ENCODE measurements around the gene CAB39L. TPM values are rescaled to one million over a fixed set of nuclear protein-coding genes. Genes with fewer than 3 reads are reported as not detected.
A peak's percentile ranks its signal among the peaks of the same experiment; 100 is the strongest.

The CAB39L gene
- total and polyA plus RNA-seq, 2 experiments from 2014 or later = 6.1 to 7.3 TPM

DNA sequence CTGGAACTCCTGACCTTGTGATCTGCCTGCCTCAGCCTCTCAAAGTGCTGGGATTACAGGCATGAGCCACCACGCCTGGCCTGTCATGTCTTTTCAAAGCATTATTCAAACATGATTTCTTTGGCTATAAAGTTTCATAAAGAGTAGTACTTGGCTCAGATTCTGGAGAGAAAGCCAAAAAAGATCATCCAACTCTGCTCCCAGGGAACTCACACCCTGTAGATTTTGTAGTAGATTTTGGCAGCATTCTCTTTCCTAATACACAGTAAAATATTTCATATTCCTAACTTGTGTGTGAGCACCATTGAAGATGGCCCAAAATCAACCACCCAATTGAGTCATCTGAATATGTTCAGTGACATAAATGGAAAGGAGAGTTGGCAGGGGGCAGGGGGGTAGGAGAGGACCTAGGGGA lies 48.4 kb downstream of the CAB39L start:
- Histone ChIP-seq H4K20me1 (ENCODE audit: insufficient read depth) (no peaks in the 10 kb centered on the region), H3K79me2 (ENCODE audit: insufficient read depth) (no peaks in the 10 kb centered on the region), H3K9ac (no peak overlapping the region), H3K4me2 (ENCODE audit: unreplicated experiment) (no peak overlapping the region), H3K27me3 (replicated peaks; ENCODE audit: insufficient read depth) (no peaks in the 10 kb centered on the region), H3K4me3 (no peak overlapping the region), H3F3A (ENCODE audit: insufficient read depth) (no peaks in the 10 kb centered on the region), H3K27ac (peak overlapping the region; percentile 3; the same call in 1 of the 2 replicates), H3K9me2 (ENCODE audit: insufficient read depth) (no peaks in the 10 kb centered on the region), H2AFZ (no peak overlapping the region), H3K36me3 (ENCODE audit: low read depth) (no peaks in the 10 kb centered on the region), H3K9me3 (ENCODE audit: low read depth) (no peaks in the 10 kb centered on the region), H3K4me1 (ENCODE audit: insufficient read depth) (no peaks in the 10 kb centered on the region)
- WGBS, 2 experiments (ENCODE audit: low coverage in 1 of 2, low lambda C conversion rate in 2 of 2, missing lambda C conversion rate in 2 of 2) = 71 to 81% methylated on average over 1 of the region's 1 CpG
- DNase-seq = peak; percentile 57
- in situ Hi-C loops (cut with MboI) = no loop called here
- TF ChIP-seq EZH2 (IDR thresholded peaks at IDR 0.05; ENCODE audit: insufficient read depth, poor library complexity, severe bottlenecking) = no peak
- TF ChIP-seq EZH2phosphoT487 (IDR thresholded peaks at IDR 0.05; ENCODE audit: insufficient read depth, low read depth) = no peak

DNA sequence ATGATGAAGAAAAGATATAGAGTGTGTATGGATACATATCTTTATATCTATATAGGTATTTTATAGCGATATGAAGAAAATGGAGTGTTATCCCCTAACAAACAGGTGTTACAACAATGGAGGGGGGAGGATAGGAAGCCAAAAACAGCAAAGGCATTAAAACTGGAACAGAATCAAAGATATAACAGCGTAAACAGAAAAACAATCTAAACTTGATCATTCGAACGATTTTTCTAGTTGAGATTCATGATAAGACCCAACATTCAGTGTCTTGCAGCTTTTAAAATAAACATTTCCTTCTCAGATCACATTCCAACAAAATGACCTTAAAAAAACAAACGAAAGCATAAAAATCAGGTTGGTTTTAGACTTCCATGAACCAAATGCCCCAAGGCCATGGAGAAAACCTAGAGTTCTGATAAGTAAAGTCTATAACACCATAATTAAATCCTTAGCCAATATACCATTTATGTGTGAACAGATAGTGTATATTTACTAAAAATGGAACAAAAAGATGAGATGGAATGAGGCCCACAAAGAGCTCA lies 55.7 kb downstream of the CAB39L start:
- H3K27ac ChIP-seq = no peak overlapping the region
- no peak overlapping the region for H3K9ac ChIP-seq
- H3K9me2 ChIP-seq (ENCODE audit: insufficient read depth) = no peaks in the 10 kb centered on the region
- no peaks in the 10 kb centered on the region for H4K20me1 ChIP-seq (ENCODE audit: insufficient read depth)
- no peak overlapping the region for H2AFZ ChIP-seq
- no peaks in the 10 kb centered on the region for H3K9me3 ChIP-seq (ENCODE audit: low read depth)
- in situ Hi-C loops (cut with MboI) = no loop called here
- no peak for TF ChIP-seq EZH2phosphoT487 (IDR thresholded peaks at IDR 0.05; ENCODE audit: insufficient read depth, low read depth)
- no peak for TF ChIP-seq EZH2 (IDR thresholded peaks at IDR 0.05; ENCODE audit: insufficient read depth, poor library complexity, severe bottlenecking)
- no peak overlapping the region for H3K4me3 ChIP-seq
- H3K27me3 ChIP-seq (replicated peaks; ENCODE audit: insufficient read depth) = no peaks in the 10 kb centered on the region
- no peaks in the 10 kb centered on the region for H3K4me1 ChIP-seq (ENCODE audit: insufficient read depth)
- no peak overlapping the region for H3K4me2 ChIP-seq (ENCODE audit: unreplicated experiment)
- no peak for DNase-seq
- H3F3A ChIP-seq (ENCODE audit: insufficient read depth) = no peaks in the 10 kb centered on the region
- H3K79me2 ChIP-seq (ENCODE audit: insufficient read depth) = no peaks in the 10 kb centered on the region
- WGBS, 2 experiments (ENCODE audit: low coverage in 1 of 2, low lambda C conversion rate in 2 of 2, missing lambda C conversion rate in 2 of 2) = 62 to 76% methylated on average over 5 of the region's 5 CpGs
- no peaks in the 10 kb centered on the region for H3K36me3 ChIP-seq (ENCODE audit: low read depth)

DNA sequence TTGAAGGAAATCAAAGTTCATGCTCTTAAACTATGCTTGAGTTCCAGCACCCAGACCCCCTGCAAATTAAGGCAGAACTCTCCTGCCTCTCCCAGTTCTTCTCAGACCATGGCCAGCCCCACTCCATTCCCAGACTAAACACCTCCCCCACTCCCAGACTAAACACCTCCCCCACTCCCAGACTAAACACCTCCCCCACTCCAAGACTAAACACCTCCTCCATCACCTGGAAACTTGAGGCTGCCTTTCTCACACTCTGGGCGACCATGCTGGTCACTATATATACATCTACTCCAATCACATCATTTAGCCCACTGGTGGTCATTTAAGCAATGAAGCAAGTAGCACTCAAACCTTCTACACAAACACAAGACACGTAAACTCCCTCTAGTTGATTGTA lies 57.2 kb downstream of the CAB39L start:
- H4K20me1 ChIP-seq (ENCODE audit: insufficient read depth) = no peaks in the 10 kb centered on the region
- WGBS, 2 experiments (ENCODE audit: low coverage in 1 of 2, low lambda C conversion rate in 2 of 2, missing lambda C conversion rate in 2 of 2) = 71 to 77% methylated on average over 2 of the region's 2 CpGs
- in situ Hi-C loops (cut with MboI) = no loop called here
- no peak overlapping the region for H3K4me2 ChIP-seq (ENCODE audit: unreplicated experiment)
- TF ChIP-seq EZH2phosphoT487 (IDR thresholded peaks at IDR 0.05; ENCODE audit: insufficient read depth, low read depth) = no peak
- no peak for TF ChIP-seq EZH2 (IDR thresholded peaks at IDR 0.05; ENCODE audit: insufficient read depth, poor library complexity, severe bottlenecking)
- H3K27ac ChIP-seq = no peak overlapping the region
- no peak overlapping the region for H3K4me3 ChIP-seq
- no peaks in the 10 kb centered on the region for H3K27me3 ChIP-seq (replicated peaks; ENCODE audit: insufficient read depth)
- H3K9me3 ChIP-seq (ENCODE audit: low read depth) = no peaks in the 10 kb centered on the region
- no peaks in the 10 kb centered on the region for H3K79me2 ChIP-seq (ENCODE audit: insufficient read depth)
- no peak overlapping the region for H3K9ac ChIP-seq
- H2AFZ ChIP-seq = no peak overlapping the region
- no peaks in the 10 kb centered on the region for H3K36me3 ChIP-seq (ENCODE audit: low read depth)
- H3K4me1 ChIP-seq (ENCODE audit: insufficient read depth) = no peaks in the 10 kb centered on the region
- no peak for DNase-seq
- H3F3A ChIP-seq (ENCODE audit: insufficient read depth) = no peaks in the 10 kb centered on the region
- no peaks in the 10 kb centered on the region for H3K9me2 ChIP-seq (ENCODE audit: insufficient read depth)

DNA sequence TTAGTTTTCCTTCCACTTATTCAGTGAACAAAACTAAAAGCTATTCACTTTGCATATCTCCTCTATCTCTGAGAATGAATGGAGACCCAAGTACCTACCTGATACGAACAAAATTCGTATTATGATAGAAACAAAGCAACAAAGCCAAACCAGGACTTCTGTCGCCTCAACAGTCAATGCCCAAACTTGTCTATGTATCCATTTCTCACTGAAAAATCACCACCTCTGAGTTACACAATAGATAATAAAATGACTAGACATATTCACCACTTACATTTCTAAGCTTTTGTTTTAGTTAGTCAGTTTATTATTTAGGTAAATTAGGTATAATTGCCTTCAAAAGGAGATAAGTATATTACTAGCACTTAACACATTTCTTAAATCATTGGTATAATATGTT lies 67.7 kb downstream of the CAB39L start:
- Histone ChIP-seq H3K4me3 (no peak overlapping the region), H3K4me2 (ENCODE audit: unreplicated experiment) (no peak overlapping the region), H3K27me3 (replicated peaks; ENCODE audit: insufficient read depth) (no peaks in the 10 kb centered on the region), H3K79me2 (ENCODE audit: insufficient read depth) (no peaks in the 10 kb centered on the region), H4K20me1 (ENCODE audit: insufficient read depth) (no peaks in the 10 kb centered on the region), H3K36me3 (ENCODE audit: low read depth) (no peaks in the 10 kb centered on the region), H2AFZ (no peak overlapping the region), H3K9me3 (ENCODE audit: low read depth) (no peaks in the 10 kb centered on the region), H3F3A (ENCODE audit: insufficient read depth) (peaks cover 8% of the 10 kb centered on the region; the same call in 1 of the 2 replicates), H3K27ac (no peak overlapping the region), H3K4me1 (ENCODE audit: insufficient read depth) (peaks cover 23% of the 10 kb centered on the region), H3K9me2 (ENCODE audit: insufficient read depth) (no peaks in the 10 kb centered on the region), H3K9ac (no peak overlapping the region)
- TF ChIP-seq EZH2 (IDR thresholded peaks at IDR 0.05; ENCODE audit: insufficient read depth, poor library complexity, severe bottlenecking) (no peak), EZH2phosphoT487 (IDR thresholded peaks at IDR 0.05; ENCODE audit: insufficient read depth, low read depth) (no peak)
- 82 to 88% methylated on average over 3 of the region's 3 CpGs for WGBS, 2 experiments (ENCODE audit: low coverage in 1 of 2, low lambda C conversion rate in 2 of 2, missing lambda C conversion rate in 2 of 2)
- no peak for DNase-seq
- in situ Hi-C loops (cut with MboI) = no loop called here

All from GM23248 (cell line).